Measurements from ENCODE around the gene ATP1A1. TPM values are rescaled to one million over a fixed set of nuclear protein-coding genes. Genes with fewer than 3 reads are reported as not detected.

ATP1A1 gene
- total RNA-seq, 2 experiments from 2014 or later, result 251 to 262 TPM

DNA sequence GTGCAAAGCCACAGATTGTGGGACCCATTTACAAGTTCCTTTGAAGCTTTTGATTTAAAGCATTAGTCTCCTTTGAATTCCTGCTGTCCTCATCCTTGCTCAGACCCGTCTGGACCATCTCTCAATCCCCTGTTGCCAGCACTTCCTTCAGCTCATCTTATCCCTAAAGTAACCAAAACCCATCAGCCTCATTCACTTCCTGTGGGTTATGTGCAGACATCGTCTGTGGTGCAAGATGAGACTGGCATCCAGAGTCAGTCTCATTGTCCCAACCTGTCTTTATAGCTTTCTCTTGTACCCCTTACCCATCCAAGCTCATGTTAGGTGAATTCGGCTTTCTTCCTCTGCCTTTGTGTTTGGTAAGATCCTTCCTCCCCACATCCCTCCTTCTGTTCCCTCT lies 29.3 kb downstream of the ATP1A1 start:
- Mint-ChIP-seq H3K9me3 (no peaks in the 10 kb centered on the region), H3K4me1 (ENCODE audit: low read depth) (peaks cover 30% of the 10 kb centered on the region), H3K4me3 (no peak overlapping the region), H3K27ac (peak overlapping the region; percentile 56), H3K36me3 (ENCODE audit: low read depth) (peaks cover 100% of the 10 kb centered on the region), H3K27me3 (no peaks in the 10 kb centered on the region)
- ChIA-PET CTCF (no interaction called here), POLR2A (interaction anchor here (0.8 to 3.3 kb wide), 3 partner anchors 9 to 27 kb away, joined by 3 to 15 read pairs (median 4); no protein-coding TSS in a partner anchor)
- intact Hi-C loops (cut with DNase I, micrococcal nuclease), result no loop called here
- peaks cover 8% of the 10 kb centered on the region for H3K4me1 ChIP-seq (ENCODE audit: insufficient read depth, low read length)
- ATAC-seq (ENCODE audit: poor library complexity) (no peak), DNase-seq (no peak)
- H3K27me3 ChIP-seq (ENCODE audit: control insufficient read depth in 1 of 2, insufficient read depth in 2 of 2, low read length in 2 of 2), result no peaks in the 10 kb centered on the region
- peaks cover 100% of the 10 kb centered on the region for H3K36me3 ChIP-seq (ENCODE audit: insufficient read depth, low read length)
- TF ChIP-seq, protein P1, sequence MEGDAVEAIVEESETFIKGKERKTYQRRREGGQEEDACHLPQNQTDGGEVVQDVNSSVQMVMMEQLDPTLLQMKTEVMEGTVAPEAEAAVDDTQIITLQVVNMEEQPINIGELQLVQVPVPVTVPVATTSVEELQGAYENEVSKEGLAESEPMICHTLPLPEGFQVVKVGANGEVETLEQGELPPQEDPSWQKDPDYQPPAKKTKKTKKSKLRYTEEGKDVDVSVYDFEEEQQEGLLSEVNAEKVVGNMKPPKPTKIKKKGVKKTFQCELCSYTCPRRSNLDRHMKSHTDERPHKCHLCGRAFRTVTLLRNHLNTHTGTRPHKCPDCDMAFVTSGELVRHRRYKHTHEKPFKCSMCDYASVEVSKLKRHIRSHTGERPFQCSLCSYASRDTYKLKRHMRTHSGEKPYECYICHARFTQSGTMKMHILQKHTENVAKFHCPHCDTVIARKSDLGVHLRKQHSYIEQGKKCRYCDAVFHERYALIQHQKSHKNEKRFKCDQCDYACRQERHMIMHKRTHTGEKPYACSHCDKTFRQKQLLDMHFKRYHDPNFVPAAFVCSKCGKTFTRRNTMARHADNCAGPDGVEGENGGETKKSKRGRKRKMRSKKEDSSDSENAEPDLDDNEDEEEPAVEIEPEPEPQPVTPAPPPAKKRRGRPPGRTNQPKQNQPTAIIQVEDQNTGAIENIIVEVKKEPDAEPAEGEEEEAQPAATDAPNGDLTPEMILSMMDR (IDR thresholded peaks at IDR 0.05), result no peak
- H3K27ac ChIP-seq (ENCODE audit: low read depth in 1 of 2, low read length in 2 of 2), result no peak overlapping the region
- H3K4me3 ChIP-seq (ENCODE audit: low read length), result no peak overlapping the region
- H3K9me3 ChIP-seq (ENCODE audit: control insufficient read depth in 1 of 2, insufficient read depth in 1 of 2, low read length in 2 of 2), result no peaks in the 10 kb centered on the region

DNA sequence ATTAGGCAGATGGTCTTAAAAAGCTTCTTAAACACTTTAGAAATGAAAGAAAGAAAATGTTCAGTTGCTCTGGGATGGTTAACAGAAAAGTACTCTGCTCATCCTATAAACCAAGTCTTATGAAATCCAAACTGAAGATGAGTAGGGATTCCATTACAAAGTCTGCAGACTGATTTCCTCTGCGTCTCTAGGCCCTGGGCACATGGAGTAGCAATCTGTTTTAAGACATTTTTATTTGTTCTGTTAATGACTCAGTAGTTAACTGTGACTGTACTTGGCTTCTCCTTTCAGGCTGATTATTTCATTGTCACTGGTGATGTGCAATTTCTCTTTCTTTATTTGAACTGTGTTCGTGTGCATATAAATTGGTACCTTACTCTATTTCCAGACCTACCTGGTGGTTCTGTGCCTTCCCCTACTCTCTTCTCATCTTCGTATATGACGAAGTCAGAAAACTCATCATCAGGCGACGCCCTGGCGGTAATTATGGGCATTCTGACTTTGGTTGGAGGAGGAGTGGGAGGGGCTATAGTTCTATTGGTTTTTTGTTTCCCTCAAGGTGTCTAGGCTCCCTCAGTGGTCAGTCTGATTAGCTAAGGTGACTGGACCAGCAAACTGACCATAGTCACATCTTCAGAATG lies 30.6 kb downstream of the ATP1A1 start:
- peaks cover 94% of the 10 kb centered on the region for H3K36me3 ChIP-seq (ENCODE audit: insufficient read depth, low read length)
- no peak for DNase-seq
- ChIA-PET CTCF (no interaction called here), POLR2A (interaction anchor here (3.3 kb wide), 1 partner anchor 15 kb away, joined by 15 read pairs; no protein-coding TSS in a partner anchor)
- peaks cover 8% of the 10 kb centered on the region for H3K4me1 ChIP-seq (ENCODE audit: insufficient read depth, low read length)
- TF ChIP-seq, protein P1 (IDR thresholded peaks at IDR 0.05), result no peak
- ATAC-seq (ENCODE audit: poor library complexity), result no peak
- peaks cover 96% of the 10 kb centered on the region for H3K36me3 Mint-ChIP-seq (ENCODE audit: low read depth)
- intact Hi-C loops (cut with DNase I, micrococcal nuclease), result no loop called here
- no peaks in the 10 kb centered on the region for H3K9me3 Mint-ChIP-seq
- no peaks in the 10 kb centered on the region for H3K27me3 ChIP-seq (ENCODE audit: control insufficient read depth in 1 of 2, insufficient read depth in 2 of 2, low read length in 2 of 2)
- H3K4me3 ChIP-seq (ENCODE audit: low read length), result no peak overlapping the region
- H3K4me3 Mint-ChIP-seq, result no peak overlapping the region
- H3K4me1 Mint-ChIP-seq (ENCODE audit: low read depth), result peaks cover 24% of the 10 kb centered on the region
- H3K27ac Mint-ChIP-seq, result peak overlapping the region; percentile 56
- H3K9me3 ChIP-seq (ENCODE audit: control insufficient read depth in 1 of 2, insufficient read depth in 1 of 2, low read length in 2 of 2), result no peaks in the 10 kb centered on the region
- no peak overlapping the region for H3K27ac ChIP-seq (ENCODE audit: low read depth in 1 of 2, low read length in 2 of 2)
- no peaks in the 10 kb centered on the region for H3K27me3 Mint-ChIP-seq

DNA sequence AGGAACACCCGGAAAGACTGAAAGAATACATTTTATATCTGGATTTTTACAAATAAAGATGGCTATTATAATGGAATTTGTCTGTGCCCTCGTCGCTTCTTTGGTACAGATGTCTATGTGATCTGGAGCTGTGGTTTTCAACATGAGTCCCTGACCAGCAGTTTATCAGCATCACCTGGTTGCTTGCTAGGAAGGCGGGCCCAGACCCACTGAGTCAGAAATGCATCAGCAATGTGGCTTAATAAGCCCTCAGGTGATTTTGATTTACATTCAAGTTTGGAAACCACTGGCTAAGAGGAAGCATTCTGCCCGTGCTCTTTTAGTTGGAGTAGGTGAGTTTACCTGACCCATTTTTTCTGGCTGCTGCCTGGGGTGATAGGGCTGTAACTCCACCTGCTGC lies 31.7 kb downstream of the ATP1A1 start:
- Histone ChIP-seq H3K4me3 (ENCODE audit: low read length) (no peak overlapping the region), H3K36me3 (ENCODE audit: insufficient read depth, low read length) (peaks cover 86% of the 10 kb centered on the region), H3K9me3 (ENCODE audit: control insufficient read depth in 1 of 2, insufficient read depth in 1 of 2, low read length in 2 of 2) (no peaks in the 10 kb centered on the region), H3K27ac (ENCODE audit: low read depth in 1 of 2, low read length in 2 of 2) (no peak overlapping the region), H3K27me3 (ENCODE audit: control insufficient read depth in 1 of 2, insufficient read depth in 2 of 2, low read length in 2 of 2) (no peaks in the 10 kb centered on the region), H3K4me1 (ENCODE audit: insufficient read depth, low read length) (peaks cover 8% of the 10 kb centered on the region)
- H3K27me3 Mint-ChIP-seq, result no peaks in the 10 kb centered on the region
- DNase-seq (no peak), ATAC-seq (ENCODE audit: poor library complexity) (no peak)
- peak overlapping the region; percentile 67 for H3K27ac Mint-ChIP-seq
- no peak overlapping the region for H3K4me3 Mint-ChIP-seq
- peaks cover 18% of the 10 kb centered on the region for H3K4me1 Mint-ChIP-seq (ENCODE audit: low read depth)
- peaks cover 86% of the 10 kb centered on the region for H3K36me3 Mint-ChIP-seq (ENCODE audit: low read depth)
- intact Hi-C loops (cut with DNase I, micrococcal nuclease), result no loop called here
- CTCF ChIA-PET, result no interaction called here
- TF ChIP-seq, protein P1 (IDR thresholded peaks at IDR 0.05), result no peak
- no peaks in the 10 kb centered on the region for H3K9me3 Mint-ChIP-seq
- POLR2A ChIA-PET, result interaction anchor here (2.6 kb wide), 1 partner anchor 14 kb away, joined by 16 read pairs; no protein-coding TSS in a partner anchor
